Calu3 (cell line): Measurements from ENCODE around the gene LSAMP. TPM values are rescaled to one million over a fixed set of nuclear protein-coding genes. Genes with fewer than 3 reads are reported as not detected.
A peak's percentile ranks its signal among the peaks of the same experiment; 100 is the strongest.

Source experiments
- BruUV-seq: library from RNA; stranded (reverse); fragments of 400-500 nt; replicated peaks from 2 replicates; lab custom pipeline; 2021; lab: Mats Ljungman, UMichigan
- CTCF ChIA-PET: fragments of 300-600 bp; sonication (Branson Sonifier 250); formaldehyde crosslinking; loops from one replicate; lab custom pipeline; 2022; ENCODE audit warnings: antibody characterized with exemption; lab: Charles Lee
- DNase-seq: peaks from one replicate; pipeline ENCODE4 v3.0.0; 2022
- H3K27ac Mint-ChIP-seq: one replicate; pipeline ENCODE4 v1.8.0; 2022; ENCODE audit warnings: mixed read lengths; ENCODE audit not compliant: unreplicated experiment
- H3K27me3 Mint-ChIP-seq: one replicate; pipeline ENCODE4 v1.8.0; 2022; ENCODE audit warnings: mixed read lengths; ENCODE audit not compliant: unreplicated experiment
- H3K36me3 Mint-ChIP-seq: one replicate; pipeline ENCODE4 v1.8.0; 2022; ENCODE audit warnings: mild to moderate bottlenecking, moderate library complexity, mixed read lengths; ENCODE audit not compliant: insufficient read depth, unreplicated experiment
- H3K4me1 Mint-ChIP-seq: one replicate; pipeline ENCODE4 v1.8.0; 2022; ENCODE audit warnings: mild to moderate bottlenecking, low read depth, mixed read lengths; ENCODE audit not compliant: unreplicated experiment
- H3K4me3 Mint-ChIP-seq: one replicate; pipeline ENCODE4 v1.8.0; 2022; ENCODE audit warnings: mild to moderate bottlenecking, low read depth, moderate library complexity, mixed read lengths; ENCODE audit not compliant: unreplicated experiment
- H3K9me3 Mint-ChIP-seq: one replicate; pipeline ENCODE4 v1.8.0; 2022; ENCODE audit warnings: low read depth, mixed read lengths; ENCODE audit not compliant: unreplicated experiment
- CTCF ChIP-seq: fragments of 200-600 bp; IDR thresholded peaks from one replicate; pipeline ENCODE4 v1.8.0; 2022; ENCODE audit warnings: antibody characterized with exemption; ENCODE audit not compliant: unreplicated experiment
- intact Hi-C: fragments of 100-400 bp; cut with micrococcal nuclease; formaldehyde crosslinking; loops from one replicate; pipeline ENCODE4 v1.10.0; 2022; ENCODE audit not compliant: unreplicated experiment
- total RNA-seq: library from RNA; stranded (reverse); gene quantifications from 2 replicates; pipeline ENCODE4 v1.2.3, GENCODE V29; 2022

LSAMP gene
- total RNA-seq, 1 experiment from 2014 or later, result 0.90 TPM

- H3K4me1 Mint-ChIP-seq, result peaks cover 37% of the 10 kb centered on the region
- CTCF ChIA-PET, result no interaction called here
- no peaks in the 10 kb centered on the region for H3K36me3 Mint-ChIP-seq
- BruUV-seq, result no TSS peak
- no peak overlapping the region for H3K4me3 Mint-ChIP-seq
- intact Hi-C loops, result loop anchor here (10.0 kb wide), 1 partner anchor 285 kb away; no protein-coding TSS in a partner anchor
- no peaks in the 10 kb centered on the region for H3K27me3 Mint-ChIP-seq
- TF ChIP-seq CTCF, result no peak
- H3K9me3 Mint-ChIP-seq, result no peaks in the 10 kb centered on the region
- H3K27ac Mint-ChIP-seq, result no peak overlapping the region
- no peak for DNase-seq
Measured at GRCh38 chr3:116469546-116469945, 24.3 kb upstream of the LSAMP start.

GRCh38 chr3:116464276-116464798 is 19.1 kb upstream of the LSAMP start:
- intact Hi-C loops, result loop anchor here (10.0 kb wide), 1 partner anchor 290 kb away; no protein-coding TSS in a partner anchor
- H3K4me3 Mint-ChIP-seq, result no peak overlapping the region
- DNase-seq, result no peak
- no peak for TF ChIP-seq CTCF
- no TSS peak for BruUV-seq
- CTCF ChIA-PET, result no interaction called here
- H3K4me1 Mint-ChIP-seq, result no peaks in the 10 kb centered on the region
- no peaks in the 10 kb centered on the region for H3K9me3 Mint-ChIP-seq
- H3K27ac Mint-ChIP-seq, result no peak overlapping the region
- no peaks in the 10 kb centered on the region for H3K36me3 Mint-ChIP-seq
- H3K27me3 Mint-ChIP-seq, result no peaks in the 10 kb centered on the region

- peak; percentile 16 for TF ChIP-seq CTCF
- no peaks in the 10 kb centered on the region for H3K27me3 Mint-ChIP-seq
- intact Hi-C loops, result loop anchor here (1.0 kb wide), 1 partner anchor 314 kb away; no protein-coding TSS in a partner anchor
- no TSS peak for BruUV-seq
- H3K9me3 Mint-ChIP-seq, result peaks cover 3% of the 10 kb centered on the region
- no peak overlapping the region for H3K4me3 Mint-ChIP-seq
- peaks cover 7% of the 10 kb centered on the region for H3K4me1 Mint-ChIP-seq
- H3K36me3 Mint-ChIP-seq, result no peaks in the 10 kb centered on the region
- CTCF ChIA-PET, result interaction anchor here (0.7 to 1.1 kb wide), 5 partner anchors 12 to 314 kb away, joined by 3 to 4 read pairs (median 3); no protein-coding TSS in a partner anchor
- DNase-seq, result no peak
- H3K27ac Mint-ChIP-seq, result no peak overlapping the region
Measured at GRCh38 chr3:116453666-116454346, 8.5 kb upstream of the LSAMP start.

- no TSS peak for BruUV-seq
- Mint-ChIP-seq H3K4me1 (peaks cover 21% of the 10 kb centered on the region), H3K27me3 (no peaks in the 10 kb centered on the region), H3K27ac (no peak overlapping the region), H3K9me3 (no peaks in the 10 kb centered on the region), H3K4me3 (no peak overlapping the region), H3K36me3 (peaks cover 6% of the 10 kb centered on the region)
- intact Hi-C loops, result no loop called here
- no peak for DNase-seq
- TF ChIP-seq CTCF, result no peak
- CTCF ChIA-PET, result no interaction called here
Measured at GRCh38 chr3:116449546-116450350, 4.5 kb upstream of the LSAMP start.
